Measurements from ENCODE around the gene LUM.

LUM gene

GRCh38 chr12:91104812-91105466 is 6.4 kb downstream of the LUM start:
- no peak for DNase-seq (ENCODE audit: low read depth)
- no peak overlapping the region for H3K4me3 ChIP-seq (ENCODE audit: low read depth, low read length)
- TF ChIP-seq, protein P1, sequence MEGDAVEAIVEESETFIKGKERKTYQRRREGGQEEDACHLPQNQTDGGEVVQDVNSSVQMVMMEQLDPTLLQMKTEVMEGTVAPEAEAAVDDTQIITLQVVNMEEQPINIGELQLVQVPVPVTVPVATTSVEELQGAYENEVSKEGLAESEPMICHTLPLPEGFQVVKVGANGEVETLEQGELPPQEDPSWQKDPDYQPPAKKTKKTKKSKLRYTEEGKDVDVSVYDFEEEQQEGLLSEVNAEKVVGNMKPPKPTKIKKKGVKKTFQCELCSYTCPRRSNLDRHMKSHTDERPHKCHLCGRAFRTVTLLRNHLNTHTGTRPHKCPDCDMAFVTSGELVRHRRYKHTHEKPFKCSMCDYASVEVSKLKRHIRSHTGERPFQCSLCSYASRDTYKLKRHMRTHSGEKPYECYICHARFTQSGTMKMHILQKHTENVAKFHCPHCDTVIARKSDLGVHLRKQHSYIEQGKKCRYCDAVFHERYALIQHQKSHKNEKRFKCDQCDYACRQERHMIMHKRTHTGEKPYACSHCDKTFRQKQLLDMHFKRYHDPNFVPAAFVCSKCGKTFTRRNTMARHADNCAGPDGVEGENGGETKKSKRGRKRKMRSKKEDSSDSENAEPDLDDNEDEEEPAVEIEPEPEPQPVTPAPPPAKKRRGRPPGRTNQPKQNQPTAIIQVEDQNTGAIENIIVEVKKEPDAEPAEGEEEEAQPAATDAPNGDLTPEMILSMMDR (IDR thresholded peaks at IDR 0.05; ENCODE audit: control insufficient read depth, extremely low read depth, insufficient read depth), result no peak

DNA sequence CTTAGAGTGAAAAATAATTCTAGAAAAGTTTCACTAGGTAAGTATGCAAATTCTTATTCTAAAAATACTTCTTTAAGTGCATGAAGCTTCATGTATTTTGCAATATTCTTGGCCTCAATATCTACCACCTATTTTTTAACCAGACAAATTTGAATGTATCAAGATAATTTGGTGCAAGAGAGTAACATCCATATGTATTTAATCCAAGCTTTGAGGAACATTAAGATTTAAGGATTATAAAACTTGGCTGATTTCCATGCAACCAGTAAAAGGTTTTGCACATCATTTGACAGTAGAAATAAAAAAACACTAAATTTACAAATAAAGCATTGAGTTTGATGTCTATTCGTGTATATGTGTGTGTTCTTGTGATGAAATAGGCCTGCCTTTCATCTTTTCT is 7.7 kb downstream of the LUM start:
- DNase-seq (ENCODE audit: low read depth), result no peak
- H3K4me3 ChIP-seq (ENCODE audit: low read depth, low read length), result no peak overlapping the region
- TF ChIP-seq, protein P1 (IDR thresholded peaks at IDR 0.05; ENCODE audit: control insufficient read depth, extremely low read depth, insufficient read depth), result no peak

DNA sequence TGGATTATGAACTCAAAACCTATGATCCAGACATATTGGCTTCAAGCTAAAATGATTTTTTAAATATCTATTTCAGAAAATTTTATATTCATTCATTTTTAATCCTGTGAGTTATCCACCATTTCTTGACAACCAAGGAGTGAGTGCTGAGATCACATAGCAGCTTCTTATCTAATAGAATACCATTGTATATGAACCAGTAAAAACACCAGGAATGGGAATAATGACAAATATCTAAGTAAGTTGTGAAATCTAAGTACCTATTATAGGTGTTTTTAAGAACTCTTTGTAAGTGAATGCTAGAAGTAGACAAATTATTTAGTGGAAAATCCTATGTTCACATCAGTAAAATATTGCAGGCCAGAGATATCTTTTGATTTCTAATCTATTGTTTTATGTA is 8.2 kb downstream of the LUM start:
- TF ChIP-seq, protein P1 (IDR thresholded peaks at IDR 0.05; ENCODE audit: control insufficient read depth, extremely low read depth, insufficient read depth), result no peak
- DNase-seq (ENCODE audit: low read depth), result no peak
- no peak overlapping the region for H3K4me3 ChIP-seq (ENCODE audit: low read depth, low read length)

- H3K4me3 ChIP-seq (ENCODE audit: low read depth, low read length), result no peak overlapping the region
- DNase-seq (ENCODE audit: low read depth), result no peak
- TF ChIP-seq, protein P1 (IDR thresholded peaks at IDR 0.05; ENCODE audit: control insufficient read depth, extremely low read depth, insufficient read depth), result no peak
Observed at GRCh38 chr12:91100906-91101305, 10.4 kb downstream of the LUM start.

- H3K4me3 ChIP-seq (ENCODE audit: low read depth, low read length), result no peak overlapping the region
- TF ChIP-seq, protein P1 (IDR thresholded peaks at IDR 0.05; ENCODE audit: control insufficient read depth, extremely low read depth, insufficient read depth), result no peak
- no peak for DNase-seq (ENCODE audit: low read depth)
Observed at GRCh38 chr12:91099836-91100235, 11.5 kb downstream of the LUM start.

DNA sequence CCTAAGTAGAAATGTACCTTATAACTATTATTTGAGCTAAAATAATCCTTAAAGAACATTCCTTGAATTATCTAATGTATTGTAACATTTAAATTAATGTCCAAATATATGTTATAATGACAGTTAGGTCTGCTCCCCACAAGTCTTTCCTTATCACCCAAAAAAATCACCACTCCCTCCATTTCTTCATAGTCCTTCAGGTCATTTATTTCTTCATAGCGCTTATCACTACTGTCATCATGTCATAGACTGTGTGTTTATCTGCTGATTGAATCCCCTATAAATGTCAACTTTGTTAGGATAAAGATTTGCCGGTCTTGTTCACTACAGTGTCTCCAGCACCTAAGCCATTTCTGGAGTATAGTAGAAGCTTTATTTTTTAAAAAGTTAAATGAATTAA is 12.0 kb downstream of the LUM start:
- no peak overlapping the region for H3K4me3 ChIP-seq (ENCODE audit: low read depth, low read length)
- TF ChIP-seq, protein P1 (IDR thresholded peaks at IDR 0.05; ENCODE audit: control insufficient read depth, extremely low read depth, insufficient read depth), result no peak
- no peak for DNase-seq (ENCODE audit: low read depth)

GRCh38 chr12:91098941-91099340 is 12.4 kb downstream of the LUM start:
- H3K4me3 ChIP-seq (ENCODE audit: low read depth, low read length), result no peak overlapping the region
- DNase-seq (ENCODE audit: low read depth), result no peak
- TF ChIP-seq, protein P1 (IDR thresholded peaks at IDR 0.05; ENCODE audit: control insufficient read depth, extremely low read depth, insufficient read depth), result no peak

All from LNCaP clone FGC (cell line).